Transverse colon (tissue), 4 donors: Measurements from ENCODE around the gene ZNF207. TPM values are rescaled to one million over a fixed set of nuclear protein-coding genes. Genes with fewer than 3 reads are reported as not detected.
"Not testable (repeated sequence)": the region's sequence is repeated elsewhere in the genome, so short reads cannot be mapped to it uniquely, and the experiment has no call there.

Experiments used
- DNase-seq: peaks from one replicate; pipeline ENCODE4 v3.0.0-alpha.2; 2019
- H3K27ac ChIP-seq, 4 donors: fragments of 200-600 bp; sonication (generic); 2 replicates each; pipeline ENCODE4 v1.5.1; 2016 to 2018; ENCODE audit warnings: inconsistent platforms in 4 of 4
- H3K27me3 ChIP-seq: fragments of 200-600 bp; sonication (generic); 2 replicates; pipeline ENCODE4 v1.5.1; 2017; ENCODE audit warnings: inconsistent platforms
- H3K36me3 ChIP-seq, 4 donors: fragments of 200-600 bp; sonication (generic); 2 replicates each; pipeline ENCODE4 v1.5.1; 2017 to 2019; ENCODE audit warnings: inconsistent platforms in 4 of 4
- H3K4me1 ChIP-seq, 4 donors: fragments of 200-600 bp; sonication (generic); 2 replicates each; pipeline ENCODE4 v1.5.1; 2017 to 2020; ENCODE audit warnings: inconsistent platforms in 4 of 4
- H3K4me3 ChIP-seq, 4 donors: fragments of 200-600 bp; sonication (generic); 1 replicate in 1 of 4; 2 replicates in 3 of 4; pipeline versions ENCODE4 v1.5.1 to v1.6.1; 2017 to 2019; ENCODE audit warnings: inconsistent platforms in 4 of 4
- H3K9me3 ChIP-seq, 2 donors: fragments of 200-600 bp; sonication (generic); 2 replicates each; pipeline ENCODE4 v1.5.1; 2017 to 2019; ENCODE audit warnings: inconsistent platforms in 2 of 2
- EP300 ChIP-seq: sonication (generic); formaldehyde crosslinking; IDR thresholded peaks from one replicate; pipeline ENCODE4 v1.6.1; 2017; ENCODE audit warnings: antibody characterized with exemption, low read depth
- POLR2A ChIP-seq: fragments of 450-650 bp; IDR thresholded peaks from one replicate; pipeline ENCODE4 v1.6.1; 2016; ENCODE audit warnings: antibody characterized with exemption, mild to moderate bottlenecking, moderate library complexity
- POLR2AphosphoS5 ChIP-seq, 3 donors: sonication (generic); formaldehyde crosslinking; IDR thresholded peaks; one replicate each; pipeline ENCODE4 v1.6.1; 2016; ENCODE audit warnings: antibody characterized with exemption in 3 of 3
- WGBS, 2 donors: methylation state at CpG; one replicate each; pipeline ENCODE4 v1.1.5; 2018; ENCODE audit warnings: low coverage in 1 of 2; 5-methylcytosine and 5-hydroxymethylcytosine counted together
- in situ Hi-C, 4 donors: fragments of 200-750 bp; cut with MboI; loops; one replicate each; pipeline versions ENCODE4 v1.15.0 to v1.15.1; 2017; ENCODE audit warnings: low sequenced_read_pairs in 3 of 4, low pct_ligation_motif_present in 1 of 4, low pct_unique_long_range_greater_than_20kb in 1 of 4
- intact Hi-C: fragments of 100-400 bp; cut with DNase I; formaldehyde crosslinking; loops from one replicate; pipeline ENCODE4 v1.15.1; 2023; ENCODE audit warnings: low total_unique reads
- small RNA-seq, 4 donors: library from RNA; depleted of rRNA; stranded (forward); fragments of <200 nt; gene quantifications; one replicate each; pipeline ENCODE3, GENCODE V24; 2016
- total RNA-seq, 4 donors: library from RNA; depleted of rRNA; stranded (reverse); fragments of >200 nt; gene quantifications; one replicate each; pipeline ENCODE4 v1.1.0, GENCODE V29; 2016
- TF ChIP-seq, protein P1 (sequence below), 5 experiments: fragments of 200-600 bp in 3 of 5; fragments of 450-650 bp in 2 of 5; sonication (generic) in 3 of 5; IDR thresholded peaks; 1 replicate in 2 of 5; 2 replicates in 3 of 5; pipeline ENCODE4 v1.5.1; 2016 to 2017; ENCODE audit warnings: antibody characterized with exemption in 5 of 5, inconsistent platforms in 3 of 5, mild to moderate bottlenecking in 2 of 5, moderate library complexity in 1 of 5

Gene ZNF207
- total RNA-seq, 4 donors from 2014 or later = 78.9 to 203 (median 139) TPM

DNA sequence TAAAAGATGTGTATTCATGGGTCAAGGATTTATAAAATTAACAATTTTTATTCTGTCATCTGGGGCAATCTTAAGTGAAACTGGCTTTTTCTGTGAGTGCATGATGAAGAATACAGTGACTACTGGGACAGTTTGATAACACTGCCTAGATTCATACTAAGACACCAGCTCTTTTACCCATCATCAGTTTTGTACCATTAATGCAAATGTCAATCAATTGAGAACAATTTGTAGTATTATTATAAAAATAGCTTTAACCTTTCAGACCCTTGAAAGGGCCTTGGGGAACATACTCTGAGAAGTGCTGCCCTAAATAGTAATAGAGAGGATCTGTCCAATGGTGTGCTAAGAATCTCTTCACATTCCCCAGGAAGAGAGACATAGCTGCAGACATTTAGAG, 49.0 kb downstream of the ZNF207 start:
- intact Hi-C loops = no loop called here
- TF ChIP-seq POLR2A (no peak), EP300 (no peak), POLR2AphosphoS5 (IDR thresholded peaks at IDR 0.05) (no peak)
- TF ChIP-seq, protein P1, sequence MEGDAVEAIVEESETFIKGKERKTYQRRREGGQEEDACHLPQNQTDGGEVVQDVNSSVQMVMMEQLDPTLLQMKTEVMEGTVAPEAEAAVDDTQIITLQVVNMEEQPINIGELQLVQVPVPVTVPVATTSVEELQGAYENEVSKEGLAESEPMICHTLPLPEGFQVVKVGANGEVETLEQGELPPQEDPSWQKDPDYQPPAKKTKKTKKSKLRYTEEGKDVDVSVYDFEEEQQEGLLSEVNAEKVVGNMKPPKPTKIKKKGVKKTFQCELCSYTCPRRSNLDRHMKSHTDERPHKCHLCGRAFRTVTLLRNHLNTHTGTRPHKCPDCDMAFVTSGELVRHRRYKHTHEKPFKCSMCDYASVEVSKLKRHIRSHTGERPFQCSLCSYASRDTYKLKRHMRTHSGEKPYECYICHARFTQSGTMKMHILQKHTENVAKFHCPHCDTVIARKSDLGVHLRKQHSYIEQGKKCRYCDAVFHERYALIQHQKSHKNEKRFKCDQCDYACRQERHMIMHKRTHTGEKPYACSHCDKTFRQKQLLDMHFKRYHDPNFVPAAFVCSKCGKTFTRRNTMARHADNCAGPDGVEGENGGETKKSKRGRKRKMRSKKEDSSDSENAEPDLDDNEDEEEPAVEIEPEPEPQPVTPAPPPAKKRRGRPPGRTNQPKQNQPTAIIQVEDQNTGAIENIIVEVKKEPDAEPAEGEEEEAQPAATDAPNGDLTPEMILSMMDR (IDR thresholded peaks at IDR 0.05) = no peak
- Histone ChIP-seq H3K4me1 (no peaks in the 10 kb centered on the region), H3K9me3 (no peaks in the 10 kb centered on the region), H3K36me3 (no peaks in the 10 kb centered on the region), H3K4me3 (no peak overlapping the region), H3K27me3 (no peaks in the 10 kb centered on the region), H3K27ac (no peak overlapping the region)
- in situ Hi-C loops = no loop called here
- no peak for DNase-seq

DNA sequence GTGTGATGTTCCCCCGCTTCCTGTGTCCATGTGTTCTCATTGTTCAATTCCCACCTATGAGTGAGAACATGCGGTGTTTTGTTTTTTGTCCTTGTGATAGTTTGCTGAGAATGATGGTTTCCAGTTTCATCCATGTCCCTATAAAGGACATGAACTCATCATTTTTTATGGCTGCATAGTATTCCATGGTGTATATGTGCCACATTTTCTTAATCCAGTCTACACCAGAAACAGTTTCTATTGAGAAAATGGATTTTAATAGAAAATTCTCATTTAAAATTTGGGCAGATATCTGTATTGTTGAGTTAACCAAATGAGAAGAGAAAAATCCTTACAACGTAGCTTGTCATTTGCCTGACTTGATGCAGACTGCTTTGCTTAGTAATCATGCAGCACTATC, 60.1 kb downstream of the ZNF207 start:
- H3K4me3 ChIP-seq, DNase-seq, intact Hi-C loops, H3K36me3 ChIP-seq, H3K27ac ChIP-seq, H3K27me3 ChIP-seq, in situ Hi-C loops, H3K9me3 ChIP-seq, H3K4me1 ChIP-seq: not testable (repeated sequence)
- WGBS, 2 donors = 97 to 100% methylated on average over 1 to 3 of the region's 3 CpGs

DNA sequence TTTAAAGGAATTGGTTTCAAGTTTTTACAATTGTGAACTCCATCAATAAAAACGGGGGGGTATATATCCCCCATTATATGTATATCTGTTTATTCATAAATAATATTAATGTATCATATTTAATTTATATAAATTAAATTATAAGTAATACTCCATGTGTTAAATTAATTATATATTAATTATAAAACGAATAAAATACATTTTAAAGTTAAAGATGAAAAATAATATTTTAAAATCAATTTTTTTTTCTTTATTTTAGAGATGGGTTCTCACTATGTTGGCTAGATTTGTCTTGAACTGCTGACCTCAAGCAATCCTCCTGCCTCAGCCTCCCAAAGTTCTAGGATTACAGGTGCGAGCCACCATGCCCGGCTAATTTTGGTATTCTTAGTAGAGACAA, 76.9 kb downstream of the ZNF207 start:
- H3K27me3 ChIP-seq = no peaks in the 10 kb centered on the region
- WGBS, 2 donors = 56 to 75% methylated on average over 3 to 4 of the region's 4 CpGs
- no peaks in the 10 kb centered on the region for H3K4me1 ChIP-seq
- in situ Hi-C loops = no loop called here
- no peak overlapping the region for H3K4me3 ChIP-seq
- no peak for DNase-seq
- TF ChIP-seq EP300 (no peak), POLR2A (no peak), POLR2AphosphoS5 (IDR thresholded peaks at IDR 0.05) (no peak)
- TF ChIP-seq, protein P1 (IDR thresholded peaks at IDR 0.05) = no peak
- no peaks in the 10 kb centered on the region for H3K36me3 ChIP-seq
- intact Hi-C loops = no loop called here
- H3K9me3 ChIP-seq = peaks cover 3 to 6% of the 10 kb centered on the region in 2 donors
- H3K27ac ChIP-seq = no peak overlapping the region

DNA sequence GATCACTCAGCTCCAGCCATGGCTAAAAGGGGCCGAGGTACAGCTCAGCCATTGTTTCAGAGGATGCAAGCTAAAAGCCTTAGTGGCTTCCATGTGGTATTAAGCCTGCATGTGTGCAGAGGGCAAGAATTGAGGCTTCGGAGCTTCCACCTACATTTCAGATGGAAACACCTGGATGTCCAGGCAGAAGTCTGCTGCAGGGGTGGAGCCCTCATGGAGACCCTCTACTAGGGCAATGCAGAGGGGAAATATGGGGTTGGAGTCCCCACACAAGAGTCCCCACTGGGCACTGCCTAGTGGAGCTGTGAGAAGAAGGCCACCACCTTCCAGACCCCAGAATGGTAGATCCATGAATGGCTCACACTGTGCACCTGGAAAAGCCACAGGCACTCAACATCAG, 79.6 kb downstream of the ZNF207 start:
- DNase-seq = no peak
- peaks cover 3 to 6% of the 10 kb centered on the region in 2 donors for H3K9me3 ChIP-seq
- H3K4me3 ChIP-seq = no peak overlapping the region
- intact Hi-C loops (no loop called here), in situ Hi-C loops (no loop called here)
- H3K27ac ChIP-seq = no peak overlapping the region
- no peaks in the 10 kb centered on the region for H3K4me1 ChIP-seq
- WGBS, 2 donors = 100% methylated on average over 2 of the region's 2 CpGs; no CpG with 5 or more reads in 1 of the 2 donors
- no peaks in the 10 kb centered on the region for H3K27me3 ChIP-seq
- TF ChIP-seq, protein P1 (IDR thresholded peaks at IDR 0.05) = no peak
- H3K36me3 ChIP-seq = no peaks in the 10 kb centered on the region

Small RNAs within 50 kb of the gene (small RNA-seq; reads per million reads assigned to genes)
- 0 reads per million in 4 donors for gene AC005899.6

Other genes with a start within 250 kb of the ZNF207 start
- gene RHOT1, start 207.7 kb upstream of the ZNF207 start, total RNA-seq = 10 to 100 TPM; 10.5 to 43.3 (median 30.8) TPM
- gene RHBDL3, start 84.3 kb upstream of the ZNF207 start, total RNA-seq = under 1 TPM in 2 of 4 donors, not detected in 2; 0.27 to 0.64 TPM
- gene C17orf75, start 8.0 kb upstream of the ZNF207 start, total RNA-seq = 10 to 100 TPM in 2 of 4 donors, 1 to 10 TPM in 2; 2.2 to 17.6 (median 9.6) TPM
- gene PSMD11, start 94.4 kb downstream of the ZNF207 start, total RNA-seq = 100 to 1,000 TPM in 1 of 4 donors, 10 to 100 TPM in 3; 20.9 to 238 (median 62.3) TPM
- 10 to 100 TPM in 1 of 4 donors, 1 to 10 TPM in 3; 1.3 to 41.2 (median 2.4) TPM for gene CDK5R1, start 136.8 kb downstream of the ZNF207 start, total RNA-seq